Erythroblast (primary cell): ENCODE measurements around the gene EMILIN1.
A peak's percentile ranks its signal among the peaks of the same experiment; 100 is the strongest.
"Not testable (repeated sequence)": the region's sequence is repeated elsewhere in the genome, so short reads cannot be mapped to it uniquely, and the experiment has no call there.

Source experiments
- DNase-seq, 2 experiments: peaks; one replicate each; lab custom pipeline; 2025; lab: John Stamatoyannopoulos, UW
- GATA1 ChIP-seq: IDR thresholded peaks from 2 replicates; pipeline ENCODE4 v1.6.1; 2011; ENCODE audit warnings: low read depth, mild to moderate bottlenecking, control low read depth, low read length, moderate library complexity
- POLR2A ChIP-seq: IDR thresholded peaks from 2 replicates; pipeline ENCODE4 v1.6.1; 2011; ENCODE audit warnings: mild to moderate bottlenecking, low read length

The EMILIN1 gene

DNA sequence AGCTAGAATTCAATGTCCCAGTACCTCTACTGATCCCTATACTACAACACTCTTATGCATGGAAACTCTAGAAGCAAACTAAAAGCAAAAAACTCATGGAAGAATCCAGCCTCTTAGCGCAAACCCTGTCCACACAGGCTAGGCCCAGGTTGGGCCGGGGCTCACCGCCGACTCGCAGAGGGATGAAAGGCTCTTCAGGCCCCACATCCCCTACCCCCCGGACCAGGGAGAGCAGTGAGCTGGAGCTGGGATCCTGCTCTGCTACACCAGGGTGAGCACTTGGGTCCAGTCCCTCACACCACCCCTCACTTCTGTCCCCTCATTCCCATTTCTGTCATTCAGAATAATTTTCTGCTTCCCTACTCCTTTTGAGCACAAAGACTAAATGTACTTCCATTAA, 9.0 kb upstream of the EMILIN1 start:
- no peak for TF ChIP-seq POLR2A
- no peak for TF ChIP-seq GATA1
- no peak for DNase-seq

DNA sequence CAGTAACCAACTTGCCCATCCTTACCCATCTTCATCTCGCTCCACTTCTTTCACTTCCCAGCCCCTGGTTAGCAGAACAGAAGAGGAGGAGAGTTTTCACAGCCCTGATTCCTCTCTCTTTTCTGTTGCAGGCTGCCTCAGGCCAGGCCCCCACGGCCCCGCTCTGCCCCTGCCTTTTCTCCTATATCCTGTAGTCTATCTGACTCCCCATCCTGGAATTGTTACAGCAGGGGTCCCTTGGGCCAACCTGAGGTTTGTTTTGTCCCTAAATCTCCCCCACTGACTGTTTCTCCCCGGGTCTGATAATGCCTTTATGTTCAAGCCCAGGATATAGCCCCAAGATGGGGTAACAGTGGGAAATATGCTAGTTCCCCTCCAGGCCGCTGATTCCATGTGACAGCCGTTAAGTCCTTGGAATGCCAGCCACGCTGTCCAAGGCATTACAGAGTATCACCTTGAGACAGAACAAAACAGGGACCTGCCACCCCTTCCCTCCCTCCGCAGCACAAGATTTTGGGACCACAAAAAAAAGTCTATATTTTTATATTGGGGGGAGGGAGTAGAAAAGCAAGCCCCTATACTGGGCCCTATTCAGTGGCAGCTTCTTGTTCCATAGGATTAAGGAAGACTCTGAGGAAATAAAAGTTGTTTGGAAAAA, 8.3 kb upstream of the EMILIN1 start:
- TF ChIP-seq GATA1 (no peak), POLR2A (no peak)
- DNase-seq, result no peak

DNA sequence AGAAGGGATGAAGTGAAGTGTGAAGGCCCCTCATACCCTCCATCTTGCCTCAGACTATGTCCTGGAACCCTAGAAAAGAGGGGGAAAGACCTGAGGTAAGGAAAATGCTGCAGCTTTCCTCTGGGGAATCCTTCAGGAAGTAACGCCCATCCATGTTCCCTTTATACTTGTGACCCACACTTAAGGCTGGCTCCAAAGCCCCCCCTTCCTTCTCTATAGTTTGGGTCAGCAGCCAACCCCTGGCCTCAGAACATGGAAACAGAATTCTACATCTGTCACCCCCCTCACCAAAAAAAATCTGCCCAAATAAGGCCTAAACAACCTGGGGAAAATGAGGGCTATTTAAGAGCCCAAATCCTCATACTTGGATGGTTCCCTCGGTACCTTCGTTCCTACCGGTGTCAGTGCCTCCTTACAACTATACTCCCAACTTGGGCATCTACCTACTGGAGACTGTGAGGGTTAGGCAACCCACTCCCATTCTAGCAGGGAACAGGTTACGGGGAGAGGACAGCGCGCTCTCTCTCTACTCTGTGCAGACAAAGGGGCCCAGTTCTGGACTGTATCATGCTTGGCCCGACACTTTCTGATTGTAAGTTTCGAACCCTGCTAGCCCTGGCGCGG, 7.7 kb upstream of the EMILIN1 start:
- TF ChIP-seq POLR2A, result no peak
- no peak for TF ChIP-seq GATA1
- no peak for DNase-seq

DNA sequence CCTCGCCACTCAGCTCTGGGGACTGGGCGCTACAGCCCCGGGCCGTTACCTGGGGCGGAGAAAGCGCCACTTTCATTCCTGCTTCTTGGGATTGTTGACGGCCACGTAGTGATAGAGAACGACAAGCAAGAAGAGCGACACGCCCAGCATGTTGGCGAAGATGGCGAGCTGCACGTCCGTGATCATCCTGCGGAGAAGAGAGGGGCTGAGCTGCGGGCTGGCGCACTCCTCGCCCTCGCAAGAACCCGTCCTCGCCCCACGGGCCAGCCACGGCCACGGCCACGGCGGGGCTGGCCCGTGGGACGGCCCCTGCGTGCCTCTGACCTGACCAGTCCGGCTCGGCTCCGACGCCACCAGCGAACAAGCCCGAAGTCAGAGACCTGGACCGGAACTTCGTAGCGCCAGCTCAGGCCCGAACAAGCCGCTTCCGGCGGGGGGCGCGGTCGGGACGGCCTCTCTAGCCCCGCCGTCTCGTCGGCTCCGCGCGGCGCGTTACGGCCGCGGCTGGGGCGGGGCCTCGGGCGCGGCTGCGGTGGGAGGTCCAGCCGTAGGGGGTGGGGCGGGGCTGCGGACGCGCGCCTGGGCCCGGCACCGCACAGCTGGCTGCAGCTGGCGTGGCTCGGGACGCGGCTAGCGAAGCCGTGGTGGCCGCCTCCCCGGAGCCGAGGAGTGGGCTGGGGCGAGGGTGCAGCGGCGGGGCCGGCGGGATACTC, 7.0 kb upstream of the EMILIN1 start, which contains the start of gene OST4:
OST4 (minus strand) TSS at position 378 of the 713 bp plus-strand sequence.
- peak; percentile 94 to 97 for DNase-seq
- TF ChIP-seq POLR2A, result peak; percentile 95
- TF ChIP-seq GATA1, result no peak

DNA sequence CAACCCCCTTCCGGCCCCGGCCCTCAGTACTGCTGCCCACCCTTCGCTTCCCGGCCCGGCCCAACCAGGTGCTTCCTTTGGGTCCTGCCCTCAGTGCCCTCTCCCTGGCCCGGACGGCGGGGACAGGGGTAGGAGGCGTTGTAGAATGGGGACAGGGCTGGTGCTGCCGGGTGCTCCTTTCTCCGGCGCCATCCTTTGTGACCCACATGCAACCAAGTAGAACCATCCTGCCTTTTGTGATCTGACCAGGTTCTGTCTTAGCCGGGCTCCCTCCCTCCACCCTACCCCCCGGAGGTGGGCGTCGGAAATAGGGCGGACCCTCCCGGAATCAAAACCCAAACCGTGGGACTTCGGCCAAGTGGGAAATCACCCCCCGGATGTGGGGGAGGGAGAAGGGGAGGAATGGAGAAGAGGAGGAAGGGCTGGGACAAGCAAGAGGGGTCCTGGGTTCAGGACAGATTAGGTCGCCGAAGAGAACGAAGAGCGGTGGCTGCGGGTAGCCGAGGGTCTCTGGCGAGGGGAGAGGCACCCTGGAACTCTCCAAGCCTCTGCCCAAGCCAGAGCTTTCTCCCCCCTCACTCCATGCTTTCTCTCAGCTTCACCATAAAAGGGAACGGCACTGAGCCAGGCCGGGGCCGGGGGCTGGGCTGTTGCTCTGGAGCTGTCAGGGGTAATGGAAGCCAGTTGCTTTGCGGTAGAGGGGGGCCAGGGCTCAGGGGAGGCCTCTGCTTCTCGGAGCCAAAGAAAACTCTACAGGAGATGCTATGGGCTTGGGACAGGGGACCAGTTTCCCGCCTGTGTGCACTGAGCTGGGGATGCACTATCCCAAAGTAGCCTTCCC, 6.2 kb upstream of the EMILIN1 start:
- TF ChIP-seq POLR2A (no peak), GATA1 (no peak)
- DNase-seq, result no peak

DNA sequence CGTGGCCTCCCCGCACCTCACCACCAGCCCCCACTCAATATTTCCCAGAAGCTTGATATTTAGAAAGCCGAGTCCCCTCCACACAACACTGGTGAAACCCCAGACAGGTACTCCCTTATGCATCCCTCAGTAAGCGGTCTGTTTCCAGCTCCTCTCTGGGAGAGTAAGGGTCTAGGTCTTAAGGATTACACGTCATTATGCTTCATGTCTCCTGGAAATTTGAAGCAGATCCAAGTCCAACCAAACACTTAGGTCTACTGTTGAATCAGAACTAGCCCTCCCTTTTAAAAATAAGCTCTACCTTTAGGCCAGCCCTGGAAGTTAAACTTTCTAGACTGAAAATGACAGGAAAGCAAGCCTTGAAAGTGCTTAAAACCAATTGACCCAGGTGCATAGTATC, 5.5 kb upstream of the EMILIN1 start:
- TF ChIP-seq GATA1 (no peak), POLR2A (no peak)
- DNase-seq, result no peak

DNA sequence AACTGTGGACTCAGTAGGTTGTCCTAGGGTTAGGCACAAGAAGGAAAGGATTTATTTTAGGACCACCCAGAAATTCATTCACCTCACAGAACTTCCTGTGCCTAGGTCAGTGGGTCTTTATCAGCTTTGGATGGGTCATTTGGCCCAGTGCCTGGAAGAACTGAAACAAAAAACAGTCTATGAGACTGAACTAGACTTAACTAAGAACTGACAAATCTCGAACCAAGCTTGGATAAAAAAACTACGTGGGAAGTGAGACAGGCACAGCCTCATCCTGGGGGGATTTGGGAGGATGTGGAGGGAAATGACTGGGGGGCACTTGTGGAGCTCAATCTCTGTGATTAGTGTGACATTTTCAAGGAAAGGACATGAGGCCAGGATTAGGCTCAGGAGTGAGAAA, 4.6 kb upstream of the EMILIN1 start:
- TF ChIP-seq POLR2A (no peak), GATA1 (no peak)
- DNase-seq, result peak in 1 of 2 experiments; percentile 30

DNA sequence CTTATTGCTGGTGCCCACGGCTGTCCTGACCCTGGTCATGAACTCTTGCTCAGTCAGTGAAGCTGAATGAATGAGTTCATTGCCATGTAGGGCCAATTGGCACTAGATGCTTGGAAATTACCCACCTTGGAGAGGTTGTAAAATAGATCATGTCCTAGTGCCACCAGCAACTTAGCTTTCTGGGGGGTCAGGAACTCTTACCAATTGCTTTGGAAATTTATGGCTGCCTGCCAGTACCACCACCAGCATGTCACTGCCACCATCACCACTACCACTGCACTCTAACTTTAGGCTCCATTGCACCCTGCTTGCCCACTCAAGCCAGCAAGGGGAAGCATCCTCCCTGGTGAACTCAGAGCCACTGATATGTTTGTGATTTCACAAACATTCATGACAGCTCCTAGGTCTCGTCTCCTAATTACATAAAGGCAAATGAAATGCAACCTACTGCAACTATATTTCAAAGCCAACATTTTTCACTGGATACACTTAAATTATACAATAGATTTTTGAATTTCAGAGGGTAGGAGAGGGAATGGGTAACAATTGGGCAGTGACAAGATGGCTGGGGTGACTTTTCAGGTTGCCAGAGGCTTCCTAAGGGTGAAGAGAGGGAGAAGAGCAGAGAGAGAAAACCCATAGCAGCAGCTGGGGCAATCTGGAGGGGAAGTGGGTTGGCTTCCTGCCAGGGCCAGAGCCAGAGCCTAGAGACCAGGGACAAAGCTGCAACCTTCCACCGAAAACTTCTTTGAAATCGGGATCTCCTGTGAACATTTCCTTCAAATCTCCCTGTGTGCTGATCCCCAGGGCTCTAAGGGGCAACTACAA, 3.5 kb upstream of the EMILIN1 start:
- no peak for DNase-seq
- TF ChIP-seq GATA1 (no peak), POLR2A (no peak)

DNA sequence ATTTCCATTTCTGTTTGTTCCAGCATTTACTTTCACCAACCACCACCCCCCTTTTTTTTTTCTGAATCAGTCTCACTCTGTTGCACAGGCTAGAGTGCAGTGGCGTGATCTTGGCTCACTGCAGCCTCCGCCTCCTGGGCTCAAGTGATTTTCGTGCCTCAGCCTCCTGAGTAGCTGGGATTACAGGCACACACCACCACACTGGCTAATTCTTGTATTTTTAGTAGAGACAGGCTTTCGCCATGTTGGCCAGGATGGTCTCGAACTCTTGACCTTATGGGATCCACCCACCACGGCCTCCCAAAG, 2.9 kb upstream of the EMILIN1 start:
- not testable (repeated sequence) for DNase-seq

DNA sequence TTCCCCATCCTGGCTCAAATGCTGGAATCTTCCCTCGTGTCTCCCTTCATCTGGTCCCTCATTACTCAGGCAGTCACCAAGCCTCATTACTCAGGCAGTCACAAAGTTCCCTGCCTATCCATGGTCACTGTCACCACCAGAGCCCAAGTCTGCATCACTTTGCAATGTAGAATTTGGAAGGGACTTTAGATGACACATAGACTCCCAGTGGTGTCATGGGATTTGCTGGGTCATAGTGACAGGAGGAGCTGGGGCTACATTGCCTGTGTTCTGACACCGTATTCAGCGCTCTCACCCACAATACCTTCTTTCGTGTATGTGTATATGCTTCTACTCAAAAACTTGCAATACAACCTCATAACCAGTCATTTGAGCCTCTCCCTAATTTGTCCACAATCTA, 2.1 kb upstream of the EMILIN1 start:
- peak in 1 of 2 experiments; percentile 45 for DNase-seq
- TF ChIP-seq GATA1 (no peak), POLR2A (no peak)

DNA sequence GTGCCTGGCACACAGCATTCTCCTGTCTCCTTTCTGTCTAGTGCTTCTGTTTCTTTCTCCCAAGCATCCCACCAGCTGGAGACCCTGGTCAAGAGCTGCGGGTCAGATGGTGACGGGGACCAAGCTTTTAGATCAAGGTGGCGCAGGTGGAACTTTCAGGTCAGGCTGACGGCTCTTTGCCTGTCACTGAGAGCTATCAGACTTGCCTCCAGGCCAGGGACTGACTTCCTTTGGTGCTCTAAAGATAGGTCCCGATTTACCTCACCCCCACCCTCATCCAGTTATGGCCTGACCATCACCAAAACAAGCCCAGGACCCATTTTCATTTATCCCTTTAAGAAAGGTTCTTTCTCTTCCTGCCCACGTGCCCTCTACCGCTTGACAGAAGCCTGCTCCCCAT, 1.2 kb upstream of the EMILIN1 start:
- DNase-seq, result no peak
- TF ChIP-seq GATA1, result no peak
- no peak for TF ChIP-seq POLR2A

DNA sequence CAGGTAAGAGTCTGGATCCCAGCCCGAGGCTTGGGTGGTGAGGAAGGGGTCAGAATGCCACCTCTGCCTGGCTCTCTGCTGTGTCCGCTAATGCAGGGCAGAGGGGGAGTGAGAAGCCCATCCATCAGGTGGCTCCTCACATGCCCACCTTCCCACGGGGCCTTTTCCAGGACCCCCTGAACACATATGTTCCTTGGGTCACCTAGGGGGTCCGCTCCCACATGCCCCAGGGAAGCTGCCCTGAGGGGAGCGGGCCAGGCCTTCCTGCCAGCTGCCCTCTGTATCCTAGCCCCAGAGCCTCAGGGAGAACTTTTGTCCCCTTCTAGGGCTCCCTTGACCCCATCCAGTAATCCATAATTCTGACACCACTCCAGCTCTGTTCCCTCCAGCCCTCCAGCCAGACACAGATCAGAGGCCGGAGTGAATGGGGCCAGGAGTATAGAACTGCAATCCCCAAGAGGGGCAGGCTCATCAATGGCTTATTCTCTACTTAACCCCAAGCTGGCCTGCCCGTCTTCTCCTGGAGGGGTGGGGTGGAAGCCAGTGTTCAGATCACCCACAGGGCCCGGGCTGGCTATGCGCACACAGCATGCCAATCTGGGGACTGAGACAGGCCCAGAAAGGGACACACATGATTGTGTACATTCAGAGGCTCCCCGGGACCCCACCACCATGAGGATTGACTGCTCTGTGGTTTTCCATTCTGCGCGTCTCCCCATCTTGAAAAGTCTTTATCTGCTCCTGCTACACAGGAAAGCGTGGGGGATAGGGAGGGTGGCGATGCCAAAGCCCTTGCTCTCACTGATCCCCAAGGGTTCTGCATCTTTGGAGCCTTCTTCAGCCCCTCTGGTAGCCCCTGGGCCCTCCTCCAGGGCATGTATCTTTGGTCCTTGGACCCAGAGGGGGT, 1.1 kb downstream of the EMILIN1 start:
- TF ChIP-seq GATA1, result no peak
- TF ChIP-seq POLR2A, result no peak
- DNase-seq, result no peak
